GM19372 (cell line): ENCODE data around the gene PCSK7.

Experiments
- ATAC-seq: cut with Tn5 transposase; IDR thresholded peaks from one replicate; pipeline ENCODE4 v1.9.1; 2021; ENCODE audit warnings: mild to moderate bottlenecking, low read depth, moderate library complexity; ENCODE audit not compliant: unreplicated experiment

PCSK7 gene

GRCh38 chr11:117232092-117232878 is 412 bp upstream of the PCSK7 start, which contains the start of gene RNF214:
TSS of gene RNF214 (plus strand) at chr11:117232671. CDS start at chr11:117234273, 1,602 bp downstream.
- ATAC-seq, result peak; percentile 79

GRCh38 chr11:117230999-117231841 is 653 bp downstream of the PCSK7 start:
- no peak for ATAC-seq

DNA sequence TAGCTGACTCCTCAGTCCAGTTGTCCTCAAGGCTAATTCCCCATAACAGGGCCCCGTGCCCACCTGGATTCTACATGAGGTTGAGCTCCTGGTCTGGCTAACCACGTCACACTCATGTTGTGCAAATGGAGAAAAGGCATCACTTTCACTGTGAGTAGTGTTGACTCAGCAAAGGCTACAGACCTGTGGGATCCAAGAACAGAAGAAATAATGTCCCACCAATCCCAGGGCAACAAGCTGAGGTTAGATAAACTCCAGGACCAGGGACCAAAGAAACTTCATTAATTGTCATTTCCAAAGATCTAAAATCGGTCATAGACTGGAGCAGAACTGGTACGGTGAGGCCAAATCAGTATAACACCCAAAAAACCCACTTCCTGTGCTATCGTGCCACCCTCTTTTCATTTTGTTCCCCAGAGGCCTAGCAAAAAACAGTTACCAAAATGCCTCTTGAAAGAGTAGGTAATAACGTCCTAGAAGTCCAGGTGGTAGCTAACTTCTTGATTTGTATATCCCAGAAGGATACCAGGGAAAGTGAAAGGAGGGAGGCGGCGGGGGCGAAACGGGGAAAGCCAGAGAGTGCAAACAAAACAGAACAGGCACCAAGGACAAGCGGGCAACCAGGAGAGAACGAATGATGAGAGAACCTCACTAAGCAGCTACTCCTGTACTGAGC is 1.4 kb downstream of the PCSK7 start:
- no peak for ATAC-seq

- ATAC-seq, result no peak
These were observed 2.0 kb downstream of the PCSK7 start for GRCh38 chr11:117229931-117230285.

GRCh38 chr11:117229411-117229810 is 2.5 kb downstream of the PCSK7 start:
- ATAC-seq, result no peak

- no peak for ATAC-seq
These were observed 3.8 kb downstream of the PCSK7 start for GRCh38 chr11:117228091-117228490.

- ATAC-seq, result no peak
These were observed 5.2 kb downstream of the PCSK7 start for GRCh38 chr11:117226388-117227385.

DNA sequence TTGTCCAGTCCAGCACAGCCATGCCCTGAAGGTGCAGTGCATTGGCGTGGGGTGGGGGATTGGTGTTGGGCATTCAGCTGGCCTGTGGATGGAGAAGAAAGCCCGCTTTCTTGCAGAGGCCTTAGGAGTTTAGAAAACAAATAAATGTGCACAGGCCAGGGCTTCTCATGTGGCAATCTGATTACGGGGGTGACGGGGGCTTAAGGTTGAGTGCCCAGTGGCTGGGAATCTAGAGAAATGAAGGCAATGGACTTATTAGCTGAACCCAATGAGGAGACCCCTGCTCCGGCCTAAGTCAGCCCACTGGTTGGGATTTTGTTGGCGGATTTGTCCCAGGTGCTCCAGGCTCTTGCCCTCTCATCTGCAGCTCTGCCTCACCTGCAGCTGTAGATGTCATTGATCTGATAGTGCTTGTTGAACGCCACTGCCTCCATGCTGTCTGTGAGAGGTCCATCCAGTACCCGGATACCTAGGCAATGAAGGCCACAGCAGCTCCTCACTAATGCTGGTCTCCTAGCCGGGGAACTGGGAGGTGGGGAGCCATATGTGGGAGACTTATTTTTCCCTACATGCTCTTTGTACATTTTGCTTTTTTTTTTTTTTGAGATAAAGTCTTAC is 6.2 kb downstream of the PCSK7 start:
- no peak for ATAC-seq

DNA sequence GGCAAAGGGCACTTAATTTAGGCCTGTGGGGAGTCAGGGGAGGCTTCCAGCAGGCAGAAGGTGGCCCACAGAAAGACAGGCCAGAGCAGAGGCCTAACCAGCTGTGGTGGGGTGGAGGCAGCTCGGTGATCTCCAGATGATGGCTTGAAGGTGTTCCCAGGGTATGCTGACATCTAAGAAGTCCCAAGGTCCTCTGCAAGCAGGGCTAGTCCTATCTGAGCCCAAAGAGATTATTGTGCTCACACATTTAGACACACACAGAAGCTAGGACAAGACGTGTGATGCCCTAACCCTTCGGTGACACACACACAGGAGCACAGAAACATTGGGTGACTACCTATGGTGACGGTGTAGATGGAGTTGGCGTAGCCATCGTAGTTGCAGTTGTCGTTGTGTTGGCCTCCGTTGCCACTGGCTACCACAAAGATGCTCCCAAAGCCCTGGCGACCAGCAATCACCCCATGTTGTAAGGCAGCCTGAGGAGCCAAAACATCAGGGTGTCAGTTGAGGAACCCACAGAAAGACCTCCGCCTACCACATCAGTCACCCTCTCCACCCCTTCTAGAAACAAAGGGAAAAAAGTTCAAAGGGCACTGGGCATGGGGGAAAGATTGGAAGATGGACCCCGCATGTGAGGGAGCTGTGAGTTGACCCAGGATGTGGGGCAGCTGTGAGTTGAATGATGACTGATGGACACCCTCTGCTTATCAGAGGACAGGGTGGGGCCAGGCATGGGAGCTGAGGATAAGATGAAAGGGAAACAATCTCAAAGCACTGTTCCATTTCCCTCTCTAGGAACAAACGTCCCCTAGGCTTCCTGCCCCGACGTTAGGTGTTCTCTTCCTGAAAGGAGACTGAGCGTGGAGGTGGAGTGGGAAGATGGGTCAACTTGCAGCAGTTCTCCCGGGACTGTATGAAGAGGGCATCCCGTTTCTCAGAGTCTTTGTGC is 7.9 kb downstream of the PCSK7 start:
- no peak for ATAC-seq

DNA sequence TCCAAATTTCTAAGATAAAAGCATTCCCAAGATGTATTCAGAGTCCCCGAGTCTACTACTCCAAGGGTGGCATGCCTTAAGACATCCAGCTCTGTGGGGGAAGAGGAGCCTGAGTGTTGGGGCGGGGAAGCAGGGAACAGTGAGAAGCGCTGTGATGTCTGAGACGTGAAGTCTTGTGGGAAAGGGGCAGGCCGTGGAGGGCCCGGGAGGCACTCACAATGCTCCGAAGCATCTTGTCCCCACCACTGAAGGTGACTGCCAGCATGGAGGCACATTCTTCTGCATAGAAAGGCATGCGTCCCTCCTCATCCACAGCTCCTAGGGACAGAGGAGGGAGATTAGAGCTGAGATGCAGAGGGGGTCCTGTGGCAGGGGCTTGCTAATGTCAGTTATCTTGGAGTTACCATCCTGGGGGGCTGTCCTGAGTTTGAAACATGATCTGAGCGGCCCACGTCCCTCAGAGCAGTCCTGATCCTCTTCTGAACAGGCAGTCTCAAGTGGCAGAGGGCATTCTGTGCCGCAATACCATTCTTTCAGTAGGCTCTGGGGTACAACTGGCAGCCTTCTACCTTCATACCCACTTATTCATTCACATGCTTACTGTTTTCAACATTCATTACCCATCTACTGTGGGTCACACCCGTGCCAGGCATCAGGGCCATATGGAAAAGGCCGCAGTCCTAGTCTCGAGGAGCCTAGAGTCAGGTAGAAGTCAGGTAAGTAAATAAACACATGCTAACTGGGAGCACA is 8.7 kb downstream of the PCSK7 start:
- no peak for ATAC-seq

GRCh38 chr11:117221775-117222517 is 9.9 kb downstream of the PCSK7 start:
- ATAC-seq, result no peak

DNA sequence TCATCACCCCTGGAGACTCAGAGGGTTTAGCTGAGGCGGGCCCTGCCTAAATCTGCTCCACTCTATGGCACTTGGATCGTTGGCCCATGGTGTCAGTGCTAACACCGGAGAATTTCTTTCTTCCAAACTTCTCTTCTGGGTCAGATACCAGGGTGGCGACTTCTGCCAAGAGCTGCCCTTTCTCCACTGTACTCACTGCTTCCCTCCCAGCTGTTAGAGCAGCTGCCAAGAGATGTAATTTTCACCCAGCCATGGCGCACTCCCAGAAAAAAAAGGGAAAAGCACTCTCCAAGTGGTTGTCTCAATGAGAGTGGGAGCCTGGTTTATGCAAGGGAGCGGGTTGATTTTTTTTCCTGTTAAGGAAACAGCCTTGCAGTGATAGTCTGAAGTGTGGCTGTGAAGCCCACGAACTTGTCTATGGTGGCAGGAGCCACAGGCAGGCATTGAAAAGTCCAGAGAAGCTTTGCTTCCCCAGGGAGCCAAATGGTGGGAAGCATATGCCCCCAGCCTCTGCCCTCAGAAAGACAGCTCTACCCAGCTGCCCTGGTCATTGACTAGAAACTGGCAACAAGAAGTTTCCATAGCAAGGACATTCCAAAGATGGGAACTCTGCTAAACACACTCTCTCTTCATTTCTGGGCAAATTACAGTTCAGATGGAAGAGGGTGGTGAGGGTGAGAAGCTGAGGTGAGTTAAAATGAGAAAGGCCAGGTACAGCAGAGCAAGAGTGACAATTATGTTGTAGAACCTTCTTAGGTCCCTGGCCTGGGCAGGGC is 10.7 kb downstream of the PCSK7 start:
- no peak for ATAC-seq

DNA sequence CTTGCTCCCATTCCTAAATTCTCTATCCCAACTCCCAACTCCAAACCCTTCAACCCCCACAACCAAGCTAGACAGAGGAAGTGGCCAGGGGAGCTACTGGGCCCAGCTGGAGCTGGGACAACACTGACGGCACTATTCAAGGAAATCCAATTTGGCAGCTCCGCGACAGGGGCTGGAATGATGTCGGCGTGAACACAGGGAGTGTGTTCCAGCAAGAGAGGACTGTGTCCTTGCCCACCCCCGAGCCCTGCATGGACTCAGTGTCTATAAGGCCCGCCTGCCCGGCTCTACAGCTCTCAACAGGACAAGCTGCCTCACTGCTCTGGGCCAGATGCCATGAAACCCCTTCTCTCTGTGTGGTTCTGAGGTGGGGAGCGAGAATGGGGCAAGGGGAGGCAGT is 11.3 kb downstream of the PCSK7 start:
- no peak for ATAC-seq

GRCh38 chr11:117219995-117220394 is 11.9 kb downstream of the PCSK7 start:
- no peak for ATAC-seq

DNA sequence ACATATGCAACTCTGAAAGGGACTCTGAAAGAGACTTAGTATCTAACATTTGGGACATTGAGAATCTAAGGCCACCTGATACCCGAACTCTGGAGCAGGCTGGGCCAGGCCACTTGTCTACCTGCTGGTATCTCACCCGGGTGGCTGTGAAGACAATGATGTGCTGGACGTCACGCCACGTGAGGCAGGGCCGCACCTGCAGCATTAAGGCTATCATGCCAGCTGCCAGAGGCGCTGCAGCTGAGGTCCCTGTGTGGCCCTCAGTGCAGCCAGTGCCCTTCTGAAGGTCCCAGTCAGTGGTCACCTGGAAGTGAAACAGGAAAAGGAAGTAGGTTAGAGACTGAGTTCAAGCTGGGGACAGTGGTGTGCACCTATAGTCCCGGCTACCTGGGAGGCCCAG is 12.4 kb downstream of the PCSK7 start:
- ATAC-seq, result no peak

DNA sequence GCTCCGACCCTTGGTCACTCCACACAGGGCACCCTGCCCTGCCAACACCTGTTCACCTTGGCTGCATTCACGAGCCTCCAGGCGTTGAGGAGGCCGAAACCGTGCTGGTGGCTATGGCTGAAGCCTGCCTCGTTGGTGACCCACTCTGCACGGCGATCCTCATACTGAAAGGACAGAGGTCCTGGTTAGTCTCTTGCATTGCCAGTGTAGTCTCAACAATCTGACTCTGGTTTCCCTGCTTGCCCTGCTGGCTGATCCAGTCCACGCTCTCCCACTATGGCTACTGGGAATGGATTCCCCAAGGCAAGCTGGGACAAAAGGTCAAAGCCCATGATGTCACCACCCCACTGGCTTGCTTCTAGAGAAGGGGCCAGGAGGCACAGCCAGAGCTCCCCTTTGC is 12.9 kb downstream of the PCSK7 start:
- ATAC-seq, result no peak
